T-helper 2 cell (primary cell): ENCODE measurements around the gene NPAS4.
"Not testable (repeated sequence)": the region's sequence is repeated elsewhere in the genome, so short reads cannot be mapped to it uniquely, and the experiment has no call there.

Experiments used
- DNase-seq, 5 experiments: peaks; one replicate each; pipeline versions ENCODE4 v3.0.0 to v3.0.0-alpha.2; 2012 to 2022

NPAS4 gene

DNA sequence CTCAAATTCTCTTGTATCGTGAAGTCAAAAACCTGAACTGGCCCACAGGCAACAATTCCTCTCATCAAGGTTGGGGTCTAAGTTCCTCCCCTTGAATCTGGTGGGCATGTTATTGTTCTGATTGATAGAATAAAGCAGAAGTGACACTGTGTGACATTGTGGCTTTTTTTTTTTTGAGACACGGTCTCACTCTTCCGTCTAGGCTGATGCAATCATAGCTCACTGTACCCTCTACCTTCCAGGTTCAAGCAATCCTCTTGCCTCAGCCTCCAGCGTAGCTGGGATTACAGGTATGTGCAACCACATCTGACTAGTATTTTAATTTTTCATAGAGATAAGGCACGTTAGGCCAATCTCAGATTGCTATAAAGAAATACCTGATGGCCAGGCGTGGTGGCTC, 37.0 kb downstream of the NPAS4 start:
- DNase-seq = no peak

DNA sequence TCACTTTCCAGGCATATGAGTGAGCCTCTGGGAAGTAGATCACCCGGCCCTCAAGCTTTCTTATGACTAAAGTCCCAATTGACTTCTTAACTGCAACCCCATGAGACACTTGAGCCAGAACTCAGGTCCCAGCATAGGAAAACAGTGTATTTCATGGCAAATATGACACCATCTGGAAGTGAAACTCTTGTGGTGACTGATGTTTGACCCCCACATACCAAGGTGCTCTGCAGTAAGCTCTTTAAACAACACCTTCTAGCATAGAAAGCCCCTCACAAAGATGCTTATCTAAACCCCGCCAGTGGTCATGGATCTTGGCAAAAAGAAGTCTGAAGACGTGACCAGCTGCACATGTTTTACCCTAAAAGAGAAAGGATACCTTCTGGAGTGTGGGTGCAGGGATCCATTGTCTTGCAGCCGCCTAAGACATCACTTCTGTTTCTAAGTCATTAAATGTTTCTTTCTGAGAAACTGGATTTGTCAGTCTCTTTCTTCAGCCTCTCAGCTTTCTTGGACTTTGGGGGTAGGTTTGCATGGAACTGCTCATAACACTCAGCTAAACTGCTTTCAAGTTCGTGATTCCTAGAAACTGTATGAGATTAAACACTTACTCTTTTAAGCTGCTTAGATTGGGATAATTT, 38.4 kb downstream of the NPAS4 start:
- DNase-seq = no peak

DNA sequence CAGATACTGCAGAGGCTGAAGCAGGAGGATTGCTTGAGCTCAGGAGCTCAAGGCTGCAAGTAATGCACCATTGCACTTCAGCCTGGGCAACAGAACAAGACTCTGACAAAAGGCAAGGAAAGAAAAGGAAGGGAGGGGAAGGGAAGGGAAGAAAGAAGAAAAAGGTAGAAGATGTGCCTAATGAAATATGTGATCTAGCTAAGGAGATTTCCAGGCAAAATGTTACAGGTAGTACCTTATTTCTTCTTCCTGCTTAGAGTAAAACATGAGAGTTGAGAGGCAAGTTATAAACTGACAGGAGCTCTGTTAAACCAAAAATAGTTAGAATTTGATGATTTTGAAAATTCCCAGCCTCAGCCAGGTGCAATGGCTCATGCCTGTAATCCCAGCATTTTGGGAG, 41.2 kb downstream of the NPAS4 start:
- no peak for DNase-seq

DNA sequence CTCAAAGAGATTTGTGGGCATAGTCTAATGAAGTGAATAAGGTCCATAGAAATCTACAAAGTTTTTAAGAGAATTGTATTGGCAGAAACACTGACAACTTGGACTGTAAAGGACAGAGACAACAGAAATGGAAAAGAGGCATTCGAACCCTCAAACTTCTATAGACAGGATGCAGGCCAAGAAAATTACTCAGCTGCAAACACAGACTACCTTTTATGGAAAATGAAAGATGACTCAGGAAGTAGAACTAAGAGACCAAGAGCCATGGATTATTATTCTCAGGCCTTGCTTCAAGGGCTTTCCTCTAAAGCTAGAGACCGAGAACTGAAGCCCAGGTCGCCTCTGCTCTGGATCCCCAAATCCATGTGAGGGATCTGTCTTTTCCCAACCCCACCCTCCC, 42.1 kb downstream of the NPAS4 start:
- DNase-seq = no peak

DNA sequence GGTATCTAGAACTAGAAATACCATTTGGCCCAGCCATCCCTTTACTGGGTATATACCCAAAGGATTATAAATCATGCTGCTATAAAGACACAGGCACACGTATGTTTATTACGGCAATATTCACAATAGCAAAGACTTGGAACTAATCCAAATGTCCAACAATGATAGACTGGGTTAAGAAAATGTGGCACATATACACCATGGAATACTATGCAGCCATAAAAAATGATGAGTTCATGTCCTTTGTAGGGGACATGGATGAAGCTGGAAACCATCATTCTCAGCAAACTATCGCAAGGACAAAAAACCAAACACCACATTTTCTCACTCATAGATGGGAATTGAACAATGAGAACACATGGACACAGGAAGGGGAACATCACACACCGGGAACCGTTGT, 43.3 kb downstream of the NPAS4 start:
- not testable (repeated sequence) for DNase-seq

DNA sequence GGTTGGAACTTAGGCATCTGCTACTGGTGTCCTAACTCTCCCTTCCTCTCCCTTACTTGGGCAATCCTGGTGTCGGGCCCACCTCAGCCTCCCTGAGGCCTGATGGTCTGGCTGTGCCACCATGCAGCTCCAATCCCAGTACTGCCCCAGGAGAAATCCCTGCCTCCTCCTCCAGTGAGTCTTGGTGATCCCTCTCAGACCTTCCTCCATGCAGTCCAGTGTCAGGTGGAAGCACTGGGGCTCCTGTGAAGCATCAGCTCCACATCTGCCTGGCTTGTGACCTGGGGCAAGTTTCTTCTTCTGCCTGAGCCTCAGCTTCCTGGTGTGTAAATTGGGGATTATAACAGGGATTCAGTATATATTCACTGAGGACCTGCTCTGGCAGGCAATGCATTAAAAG, 44.1 kb downstream of the NPAS4 start:
- no peak for DNase-seq

DNA sequence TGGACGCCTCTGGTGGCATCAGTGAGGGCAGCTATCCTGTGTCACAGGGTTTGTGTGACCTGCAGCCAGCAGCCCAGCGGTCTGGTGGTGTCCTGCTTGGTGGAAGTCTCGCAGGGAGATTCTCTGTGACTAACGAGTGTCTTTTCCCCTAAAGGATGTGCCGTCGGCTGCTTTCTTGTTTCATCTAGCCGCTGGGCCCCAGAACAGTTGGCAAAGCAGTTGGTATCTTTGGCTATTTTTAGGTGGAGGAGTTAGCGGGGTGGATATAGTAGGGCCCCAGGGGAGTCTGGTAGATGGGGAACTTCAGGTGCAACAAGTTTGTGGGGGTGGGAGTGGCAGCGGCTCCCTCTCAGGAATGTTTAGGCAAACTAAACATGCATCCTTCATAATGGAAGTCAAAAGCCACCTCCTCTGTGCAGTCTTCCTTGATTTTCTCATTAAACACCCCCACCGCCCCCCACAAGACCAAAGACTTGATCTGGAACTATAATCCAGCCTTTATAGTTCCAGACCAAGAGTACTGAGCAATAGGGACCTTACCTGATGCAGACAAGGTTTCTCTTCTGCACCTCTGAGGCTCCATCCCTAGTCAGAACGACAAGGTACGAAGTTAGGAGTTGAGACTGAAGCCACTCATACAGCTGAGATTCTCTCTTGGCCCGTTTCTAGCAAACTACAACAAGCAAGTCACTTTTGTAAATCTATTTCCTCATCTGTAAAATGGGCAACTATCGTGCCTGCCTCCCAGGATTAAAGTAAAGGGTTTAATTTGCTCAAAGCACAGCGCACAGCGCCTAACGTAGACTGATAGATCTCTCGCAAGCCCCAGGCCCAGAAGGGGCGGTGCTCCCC, 44.8 kb downstream of the NPAS4 start:
- DNase-seq = no peak

DNA sequence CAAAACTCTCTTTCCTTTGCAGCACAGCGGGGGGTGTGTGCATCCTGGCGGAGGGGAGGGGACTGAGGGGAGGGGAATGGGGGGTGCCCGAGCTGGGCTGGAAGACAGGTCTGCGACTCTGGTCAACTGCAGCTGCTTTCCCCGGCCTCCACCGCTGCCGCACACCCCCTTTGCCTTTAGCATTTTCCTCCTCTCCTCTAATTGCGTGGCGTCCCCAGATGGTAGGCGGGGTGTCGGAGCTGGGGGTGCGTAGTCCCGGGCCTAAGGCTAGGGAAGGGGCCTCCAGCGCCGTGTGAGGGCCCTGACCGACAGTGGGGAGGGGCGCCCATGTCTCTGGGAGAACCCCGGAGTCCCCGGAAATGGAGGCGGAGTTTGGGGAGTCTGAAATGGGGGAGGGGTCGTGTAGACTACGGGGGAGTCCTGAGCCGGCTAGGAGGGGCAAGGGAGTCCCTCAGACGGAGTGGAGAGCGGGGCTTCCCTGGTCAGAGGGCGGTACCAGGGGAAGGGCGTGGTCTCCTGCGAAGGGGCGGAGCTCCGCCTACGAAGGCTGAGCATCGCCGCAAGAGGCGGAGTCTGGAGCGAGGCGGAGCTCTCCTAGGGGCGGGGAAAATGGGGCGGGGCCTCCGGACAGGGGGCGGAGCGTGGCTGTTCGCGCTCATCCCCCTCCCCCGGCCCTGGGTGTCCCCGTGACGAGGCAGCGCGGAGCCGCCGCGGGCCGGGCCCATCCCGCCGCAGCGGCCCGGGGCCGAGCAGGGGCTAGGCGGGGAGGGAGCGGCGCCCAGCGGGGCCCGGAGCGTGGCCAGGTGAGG, 45.6 kb downstream of the NPAS4 start, which contains the start of gene PELI3:
Gene PELI3, plus strand, starts transcription at position 681 of the 809 bp plus-strand sequence. CDS start 1,224 bp downstream, outside the sequence.
- DNase-seq = peak; percentile 88 to 97 (median 92)

DNA sequence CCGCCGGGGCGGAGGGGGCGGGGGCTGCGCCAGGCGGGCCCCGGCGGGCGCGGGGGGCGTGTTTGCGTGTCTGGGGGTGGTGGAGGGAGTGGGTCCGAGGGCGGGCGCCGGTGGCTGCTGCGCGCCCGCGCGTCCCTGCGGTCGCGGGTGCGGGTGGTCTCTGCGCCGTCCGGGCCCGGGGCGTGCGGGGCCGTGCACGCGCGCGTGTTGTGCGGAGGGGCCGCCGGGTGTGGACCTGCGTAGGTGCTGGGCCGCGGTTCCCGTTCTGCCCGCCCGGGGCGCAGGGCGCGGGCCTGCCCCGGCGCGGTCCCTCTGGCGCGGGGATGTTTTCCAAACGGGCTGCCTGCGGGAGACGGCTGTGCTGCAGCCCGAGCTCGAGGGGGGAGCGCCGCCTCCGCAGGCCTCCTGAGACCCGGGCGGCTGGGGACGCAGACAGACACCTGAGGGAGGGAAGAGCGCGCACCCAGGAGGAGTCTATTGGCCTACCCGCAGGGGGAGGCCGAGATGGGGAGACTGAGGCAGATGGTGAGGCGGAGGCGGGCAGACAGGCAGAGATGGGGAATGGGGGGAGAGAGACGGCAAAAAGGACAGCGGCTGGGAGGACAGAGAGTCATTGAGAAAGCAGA, 46.3 kb downstream of the NPAS4 start:
- peak in 1 of 5 experiments; percentile 65 for DNase-seq

DNA sequence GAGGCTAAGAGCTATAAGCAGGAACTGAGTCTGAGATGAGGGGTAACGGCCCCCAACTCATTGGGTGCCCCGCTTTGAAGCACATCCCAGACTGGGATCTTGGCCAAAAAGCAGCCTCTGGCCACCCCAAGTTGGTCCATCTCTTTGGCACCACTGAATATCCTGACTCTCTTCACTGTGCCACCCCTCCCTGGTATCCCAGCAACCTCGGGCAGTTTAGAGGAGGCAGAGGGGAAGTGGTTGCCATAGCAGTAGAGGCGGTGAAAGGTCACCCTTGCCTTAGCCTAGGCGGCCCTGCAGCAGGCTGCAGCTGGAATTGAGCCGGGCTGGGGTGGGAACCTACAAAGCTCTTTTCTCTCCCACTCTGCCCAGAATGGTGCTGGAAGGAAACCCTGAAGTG, 46.9 kb downstream of the NPAS4 start:
- peak in 1 of 5 experiments; percentile 53 for DNase-seq

DNA sequence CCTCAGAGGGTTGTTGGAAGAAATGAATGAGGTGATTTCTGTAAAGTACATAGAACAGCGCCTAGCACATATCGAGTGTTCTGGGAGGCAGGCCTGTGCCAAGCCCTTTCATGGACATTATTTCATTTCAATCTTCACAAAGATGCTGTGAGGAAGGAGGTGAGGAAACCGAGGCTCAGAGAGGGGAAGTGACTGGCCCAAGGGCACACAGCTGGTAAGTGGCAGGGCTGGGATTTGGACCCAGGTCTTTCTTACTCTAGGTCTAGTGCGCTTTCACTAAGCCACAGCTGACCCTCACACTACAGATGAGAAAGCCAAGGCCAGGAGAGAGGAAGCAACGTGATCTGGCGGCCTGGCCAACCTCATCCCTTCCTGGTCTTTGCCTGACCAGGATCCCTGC, 47.9 kb downstream of the NPAS4 start:
- DNase-seq = no peak

DNA sequence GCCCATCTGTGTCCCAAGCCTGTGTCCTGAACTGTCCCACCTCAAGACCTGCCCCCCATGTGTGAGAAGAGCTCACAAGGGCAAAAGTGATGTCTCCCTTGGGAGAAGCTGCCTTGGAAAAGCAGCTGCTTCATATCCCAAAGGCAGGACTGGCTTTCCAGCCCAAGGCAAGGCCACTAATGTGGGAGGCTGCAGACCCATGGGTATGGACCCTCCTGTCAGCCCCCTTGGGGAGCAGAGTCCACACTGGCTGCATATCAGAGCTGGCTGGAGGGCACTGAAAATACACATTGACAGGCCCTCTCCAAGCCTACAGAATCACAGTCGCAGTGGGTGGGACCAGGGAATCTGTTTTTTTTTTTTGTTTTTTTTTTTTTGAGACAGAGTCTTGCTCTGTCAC, 48.6 kb downstream of the NPAS4 start:
- no peak for DNase-seq

DNA sequence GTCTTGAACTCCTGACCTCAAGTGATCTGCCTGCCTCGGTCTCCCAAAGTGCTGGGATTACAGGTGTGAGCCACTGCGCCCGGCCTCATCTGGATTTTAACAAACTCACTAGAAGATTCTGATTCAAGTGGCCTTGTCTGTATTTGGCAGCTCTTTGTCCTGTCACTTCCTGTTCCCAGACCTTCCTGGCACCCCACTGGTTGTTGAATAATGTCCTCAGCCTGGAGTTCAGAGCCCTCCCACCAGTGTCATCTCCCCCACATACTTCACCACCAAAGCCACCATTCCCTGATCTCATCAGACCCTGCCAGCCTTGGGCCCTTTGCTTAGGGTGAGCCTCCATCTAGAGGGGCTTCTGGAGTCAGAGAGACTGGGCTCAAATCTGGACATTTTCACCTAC, 49.2 kb downstream of the NPAS4 start:
- no peak for DNase-seq

DNA sequence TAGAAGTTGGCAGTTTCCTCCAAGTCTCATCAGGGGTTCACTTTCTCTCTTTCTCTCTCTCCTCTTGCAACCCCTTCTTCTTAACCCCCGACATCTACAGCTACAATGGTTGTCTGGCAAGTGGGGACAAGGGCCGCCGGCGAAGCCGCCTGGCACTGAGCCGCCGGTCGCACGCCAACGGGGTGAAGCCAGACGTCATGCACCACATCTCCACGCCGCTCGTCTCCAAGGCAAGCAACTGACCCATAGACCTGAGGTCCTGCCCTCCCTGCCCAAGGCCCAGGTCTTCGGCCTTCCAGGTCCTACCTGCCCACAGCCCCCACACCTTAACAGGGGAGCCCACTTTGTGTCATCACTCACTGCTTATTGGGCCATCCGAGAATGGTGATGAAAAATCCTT, 50.3 kb downstream of the NPAS4 start:
- DNase-seq = no peak

DNA sequence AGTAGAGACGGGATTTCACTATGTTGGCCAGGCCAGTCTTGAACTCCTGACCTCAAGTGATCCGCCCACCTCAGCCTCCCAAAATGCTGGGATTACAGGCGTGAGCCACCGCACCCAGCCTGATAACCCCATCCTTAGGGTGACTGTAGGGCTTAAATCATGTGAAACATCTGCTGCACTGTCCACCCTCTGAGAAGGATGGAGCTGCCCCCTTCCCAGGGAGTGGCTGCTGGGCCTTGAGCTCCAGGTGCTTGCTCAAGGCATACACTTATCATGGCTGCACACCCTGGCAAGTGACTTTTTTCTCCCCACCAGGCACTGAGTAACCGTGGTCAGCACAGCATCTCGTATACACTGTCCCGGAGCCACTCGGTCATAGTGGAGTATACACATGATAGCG, 51.2 kb downstream of the NPAS4 start:
- no peak for DNase-seq

DNA sequence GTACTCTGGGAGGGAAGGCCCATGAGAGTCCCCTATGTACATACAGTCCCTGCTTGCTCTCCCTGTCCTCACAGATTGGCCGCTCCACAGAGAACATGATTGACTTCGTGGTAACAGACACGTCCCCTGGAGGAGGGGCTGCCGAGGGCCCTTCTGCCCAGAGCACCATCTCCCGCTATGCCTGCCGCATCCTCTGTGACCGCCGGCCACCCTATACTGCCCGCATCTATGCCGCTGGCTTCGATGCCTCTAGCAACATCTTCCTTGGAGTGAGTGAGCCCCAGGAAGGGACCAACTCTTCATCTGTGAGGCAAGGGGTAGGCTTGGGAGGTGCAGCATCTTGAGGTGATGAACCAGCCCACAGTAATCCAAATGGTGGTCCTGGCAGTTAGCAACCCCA, 52.3 kb downstream of the NPAS4 start:
- no peak for DNase-seq

DNA sequence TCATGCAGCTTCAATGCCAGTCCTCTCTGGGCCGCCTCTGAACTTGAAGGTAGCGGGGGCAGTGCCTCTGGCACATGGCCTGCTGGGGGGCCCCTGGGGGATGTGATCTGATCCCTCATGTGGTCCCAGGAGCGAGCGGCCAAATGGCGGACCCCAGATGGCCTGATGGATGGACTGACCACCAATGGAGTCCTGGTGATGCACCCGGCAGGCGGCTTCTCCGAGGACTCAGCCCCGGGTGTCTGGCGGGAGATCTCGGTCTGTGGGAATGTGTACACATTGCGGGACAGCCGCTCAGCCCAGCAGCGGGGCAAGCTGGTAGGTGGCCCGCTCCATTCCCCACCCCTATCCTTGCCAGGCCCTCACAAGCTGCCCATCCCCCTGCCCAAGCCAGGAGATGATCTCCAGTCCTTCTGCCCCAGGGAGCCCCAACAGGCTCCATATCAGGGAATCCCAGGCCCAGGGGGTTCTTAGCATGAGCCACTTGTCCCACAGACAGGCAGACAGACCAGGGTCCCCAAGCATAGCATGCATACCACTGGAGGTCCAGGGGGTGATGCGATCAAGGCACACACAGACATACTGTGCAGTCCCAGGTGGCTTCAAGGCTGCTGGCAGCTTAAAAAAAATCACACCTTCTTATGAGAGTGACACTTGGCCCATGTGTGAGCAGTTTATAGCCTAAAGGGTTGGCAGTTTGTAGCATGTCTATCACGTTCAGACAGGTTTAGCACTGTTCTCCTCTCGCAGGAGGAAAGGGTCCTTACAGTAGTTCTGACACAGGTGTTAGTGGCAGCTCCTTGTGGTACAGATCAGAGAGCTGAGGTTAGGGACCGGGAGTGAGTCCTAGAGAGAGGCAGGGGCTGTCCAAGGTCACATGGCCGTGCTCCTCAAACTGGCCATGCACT, 53.0 kb downstream of the NPAS4 start:
- DNase-seq = no peak

DNA sequence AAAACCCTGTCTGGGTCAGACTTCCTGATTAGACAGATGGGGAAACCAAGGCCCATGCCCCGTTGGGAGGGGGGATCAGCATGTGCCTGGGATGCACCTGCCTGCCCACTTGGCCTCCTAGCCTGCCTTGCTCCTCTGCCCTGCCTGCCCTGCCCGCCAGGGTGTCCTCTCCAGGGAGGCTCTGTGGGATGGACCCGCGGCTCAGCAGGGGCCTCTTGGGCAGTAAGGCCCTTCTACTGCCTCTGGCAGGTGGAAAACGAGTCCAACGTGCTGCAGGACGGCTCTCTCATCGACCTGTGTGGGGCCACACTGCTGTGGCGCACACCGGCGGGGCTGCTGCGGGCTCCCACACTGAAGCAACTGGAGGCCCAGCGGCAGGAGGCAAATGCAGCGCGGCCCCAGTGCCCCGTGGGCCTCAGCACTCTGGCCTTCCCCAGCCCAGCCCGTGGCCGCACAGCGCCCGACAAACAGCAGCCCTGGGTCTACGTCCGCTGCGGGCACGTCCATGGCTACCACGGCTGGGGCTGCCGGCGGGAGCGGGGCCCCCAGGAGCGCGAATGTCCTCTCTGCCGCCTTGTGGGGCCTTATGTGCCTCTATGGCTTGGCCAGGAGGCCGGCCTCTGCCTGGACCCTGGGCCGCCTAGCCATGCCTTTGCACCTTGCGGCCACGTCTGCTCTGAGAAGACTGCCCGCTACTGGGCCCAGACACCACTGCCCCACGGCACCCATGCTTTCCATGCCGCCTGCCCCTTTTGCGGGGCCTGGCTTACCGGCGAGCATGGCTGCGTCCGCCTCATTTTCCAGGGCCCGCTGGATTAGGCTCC, 54.7 kb downstream of the NPAS4 start:
- DNase-seq = no peak
